Coronary artery (tissue), 2 donors: ENCODE measurements around the gene IL20RA.
"Not testable (repeated sequence)": the region's sequence is repeated elsewhere in the genome, so short reads cannot be mapped to it uniquely, and the experiment has no call there.

Source experiments
- DNase-seq: peaks from one replicate; pipeline ENCODE4 v3.0.0-alpha.2; 2017; ENCODE audit warnings: low spot score
- H3K27ac ChIP-seq, 2 donors: fragments of 200-600 bp; sonication (generic); one replicate each; pipeline ENCODE4 v1.5.1; 2016 to 2019
- H3K4me3 ChIP-seq: fragments of 200-600 bp; sonication (generic); 2 replicates; pipeline ENCODE4 v1.5.1; 2016; ENCODE audit warnings: mild to moderate bottlenecking, moderate library complexity
- CTCF ChIP-seq: fragments of 200-600 bp; sonication (generic); IDR thresholded peaks from one replicate; pipeline ENCODE4 v1.5.1; 2019; ENCODE audit warnings: antibody characterized with exemption

IL20RA gene

GRCh38 chr6:136977075-136977474, 67.7 kb downstream of the IL20RA start:
- no peak for TF ChIP-seq CTCF
- Histone ChIP-seq H3K4me3 (no peak overlapping the region), H3K27ac (no peak overlapping the region)
- no peak for DNase-seq

- H3K27ac ChIP-seq: no peak overlapping the region
- H3K4me3 ChIP-seq: no peak overlapping the region
- TF ChIP-seq CTCF: no peak
- no peak for DNase-seq
These were observed 69.6 kb downstream of the IL20RA start for GRCh38 chr6:136975089-136975715.

GRCh38 chr6:136973781-136974180, 71.0 kb downstream of the IL20RA start:
- not testable (repeated sequence) for H3K27ac ChIP-seq, DNase-seq, H3K4me3 ChIP-seq

- Histone ChIP-seq H3K27ac (no peak overlapping the region), H3K4me3 (no peak overlapping the region)
- TF ChIP-seq CTCF: no peak
- DNase-seq: no peak
These were observed 73.2 kb downstream of the IL20RA start for GRCh38 chr6:136971609-136972008.

- no peak for DNase-seq
- H3K27ac ChIP-seq: no peak overlapping the region
- H3K4me3 ChIP-seq: no peak overlapping the region
- no peak for TF ChIP-seq CTCF
These were observed 74.8 kb downstream of the IL20RA start for GRCh38 chr6:136969930-136970329.

- TF ChIP-seq CTCF: no peak
- Histone ChIP-seq H3K27ac (no peak overlapping the region), H3K4me3 (no peak overlapping the region)
- no peak for DNase-seq
These were observed 75.3 kb downstream of the IL20RA start for GRCh38 chr6:136969433-136969832.

- DNase-seq: no peak
- no peak for TF ChIP-seq CTCF
- Histone ChIP-seq H3K4me3 (no peak overlapping the region), H3K27ac (no peak overlapping the region)
These were observed 75.9 kb downstream of the IL20RA start for GRCh38 chr6:136968837-136969236.
